ENCODE data around the gene DNAJB12.
"Not testable (repeated sequence)": the region's sequence is repeated elsewhere in the genome, so short reads cannot be mapped to it uniquely, and the experiment has no call there.

DNAJB12 gene

DNA sequence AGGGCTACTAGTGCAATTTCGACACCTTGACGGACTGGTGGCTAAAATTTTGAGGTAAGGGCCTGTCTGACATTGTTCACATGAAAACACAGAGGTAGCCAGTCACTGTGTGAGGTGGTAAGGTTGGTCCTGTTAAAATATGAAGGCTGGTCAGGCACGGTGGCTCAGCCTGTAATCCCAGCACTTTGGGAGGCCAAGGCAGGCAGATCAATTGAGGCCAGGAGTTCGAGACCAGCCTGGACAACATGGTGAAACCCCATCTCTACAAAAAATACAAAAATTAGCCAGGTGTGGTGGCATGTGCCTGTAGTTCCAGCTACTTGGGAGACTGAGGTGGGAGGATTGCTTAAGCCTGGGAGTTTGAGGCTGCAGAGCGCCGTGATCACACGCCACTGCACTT lies 47.0 kb downstream of the DNAJB12 start:
- H3K9me3 ChIP-seq (ENCODE audit: control insufficient read depth, low read length); H3K4me3 ChIP-seq (ENCODE audit: insufficient read depth, low read depth, low read length); H3K4me1 ChIP-seq (ENCODE audit: control insufficient read depth, insufficient read depth, low read length); H3K27me3 ChIP-seq (ENCODE audit: control insufficient read depth, insufficient read depth, low read length, poor library complexity, severe bottlenecking); H3K27ac ChIP-seq (ENCODE audit: insufficient read depth, low read depth, low read length, poor library complexity, severe bottlenecking); H3K36me3 ChIP-seq (ENCODE audit: control insufficient read depth, insufficient read depth, low read length): not testable (repeated sequence)
- 93 to 94% methylated on average over 7 of the region's 7 CpGs for WGBS, 2 experiments

DNA sequence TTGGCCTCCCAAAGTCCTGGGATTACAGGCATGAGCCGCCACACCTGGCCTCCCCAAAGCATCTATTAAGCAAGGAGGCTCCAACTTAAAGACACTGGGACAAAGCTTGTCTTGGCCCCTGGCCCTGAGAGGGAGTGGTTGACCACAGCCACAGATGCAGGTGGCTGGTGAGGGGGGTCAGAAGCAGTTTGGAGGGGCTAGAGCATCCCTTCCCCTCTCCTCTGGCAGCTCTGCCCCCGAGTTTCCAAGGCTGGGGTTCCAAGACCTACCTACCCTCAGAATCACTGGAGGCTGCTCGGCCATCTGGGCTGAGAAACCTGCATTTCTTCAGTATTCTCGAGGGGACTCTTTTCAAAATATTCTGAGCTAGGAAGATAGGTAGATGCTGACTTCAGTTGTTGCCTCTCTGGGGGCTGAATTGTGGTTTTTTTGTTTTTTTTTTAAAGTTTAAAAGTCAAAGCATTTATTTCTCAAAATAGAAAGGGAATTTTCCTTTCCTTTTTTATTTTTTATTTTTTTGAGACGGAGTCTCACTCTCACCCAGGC lies 48.4 kb downstream of the DNAJB12 start:
- Histone ChIP-seq H3K27ac (ENCODE audit: insufficient read depth, low read depth, low read length, poor library complexity, severe bottlenecking) (no peak overlapping the region), H3K27me3 (ENCODE audit: control insufficient read depth, insufficient read depth, low read length, poor library complexity, severe bottlenecking) (no peaks in the 10 kb centered on the region), H3K4me1 (ENCODE audit: control insufficient read depth, insufficient read depth, low read length) (no peaks in the 10 kb centered on the region), H3K9me3 (ENCODE audit: control insufficient read depth, low read length) (no peaks in the 10 kb centered on the region), H3K4me3 (ENCODE audit: insufficient read depth, low read depth, low read length) (no peak overlapping the region), H3K36me3 (ENCODE audit: control insufficient read depth, insufficient read depth, low read length) (no peaks in the 10 kb centered on the region)
- WGBS, 2 experiments: 90 to 92% methylated on average over 5 of the region's 5 CpGs

- no peak overlapping the region for H3K4me3 ChIP-seq (ENCODE audit: insufficient read depth, low read depth, low read length)
- H3K27me3 ChIP-seq (ENCODE audit: control insufficient read depth, insufficient read depth, low read length, poor library complexity, severe bottlenecking): no peaks in the 10 kb centered on the region
- H3K36me3 ChIP-seq (ENCODE audit: control insufficient read depth, insufficient read depth, low read length): no peaks in the 10 kb centered on the region
- H3K9me3 ChIP-seq (ENCODE audit: control insufficient read depth, low read length): no peaks in the 10 kb centered on the region
- no peak overlapping the region for H3K27ac ChIP-seq (ENCODE audit: insufficient read depth, low read depth, low read length, poor library complexity, severe bottlenecking)
- peaks cover 3% of the 10 kb centered on the region for H3K4me1 ChIP-seq (ENCODE audit: control insufficient read depth, insufficient read depth, low read length)
- 92 to 93% methylated on average over 8 of the region's 8 CpGs for WGBS, 2 experiments
Measured at GRCh38 chr10:72303424-72304128, 51.1 kb downstream of the DNAJB12 start.

- peaks cover 15% of the 10 kb centered on the region for H3K4me1 ChIP-seq (ENCODE audit: control insufficient read depth, insufficient read depth, low read length)
- peak overlapping the region; percentile 67 for H3K27ac ChIP-seq (ENCODE audit: insufficient read depth, low read depth, low read length, poor library complexity, severe bottlenecking)
- H3K4me3 ChIP-seq (ENCODE audit: insufficient read depth, low read depth, low read length): no peak overlapping the region
- H3K9me3 ChIP-seq (ENCODE audit: control insufficient read depth, low read length): no peaks in the 10 kb centered on the region
- no peaks in the 10 kb centered on the region for H3K36me3 ChIP-seq (ENCODE audit: control insufficient read depth, insufficient read depth, low read length)
- no peaks in the 10 kb centered on the region for H3K27me3 ChIP-seq (ENCODE audit: control insufficient read depth, insufficient read depth, low read length, poor library complexity, severe bottlenecking)
- WGBS, 2 experiments: 92 to 94% methylated on average over 16 of the region's 16 CpGs
Measured at GRCh38 chr10:72298592-72299519, 55.9 kb downstream of the DNAJB12 start.

GRCh38 chr10:72297805-72298591 lies 56.7 kb downstream of the DNAJB12 start:
- no peaks in the 10 kb centered on the region for H3K9me3 ChIP-seq (ENCODE audit: control insufficient read depth, low read length)

DNA sequence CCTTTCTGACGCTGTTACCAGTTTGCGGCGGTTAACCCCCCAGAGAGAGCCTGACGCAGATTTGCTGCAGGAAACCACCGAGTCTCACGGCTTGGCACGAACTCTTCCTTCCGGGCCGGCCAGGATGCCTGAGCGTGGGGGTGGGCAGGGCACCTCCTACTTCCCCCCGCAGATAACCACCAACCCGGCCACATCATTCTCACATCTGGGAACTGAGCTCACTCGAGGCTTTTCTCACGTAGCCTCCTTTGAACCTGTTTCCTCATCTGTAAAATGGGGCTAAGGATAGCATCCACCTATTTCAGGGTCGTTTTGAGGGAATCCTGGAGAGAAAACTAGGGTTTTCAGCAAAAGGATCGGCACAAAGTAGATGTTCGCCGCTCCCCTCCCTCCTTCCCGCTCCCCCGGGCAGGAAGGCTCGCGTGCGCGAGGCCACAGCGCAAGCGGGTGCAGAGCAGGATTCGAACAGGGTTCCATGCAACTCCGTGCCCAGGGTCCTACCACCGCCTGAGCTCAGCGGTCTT lies 57.4 kb downstream of the DNAJB12 start:
- no peaks in the 10 kb centered on the region for H3K36me3 ChIP-seq (ENCODE audit: control insufficient read depth, insufficient read depth, low read length)
- no peaks in the 10 kb centered on the region for H3K27me3 ChIP-seq (ENCODE audit: control insufficient read depth, insufficient read depth, low read length, poor library complexity, severe bottlenecking)
- no peaks in the 10 kb centered on the region for H3K9me3 ChIP-seq (ENCODE audit: control insufficient read depth, low read length)
- peak overlapping the region; percentile 66 for H3K4me3 ChIP-seq (ENCODE audit: insufficient read depth, low read depth, low read length)
- 21 to 24% methylated on average over 30 of the region's 30 CpGs for WGBS, 2 experiments
- peak overlapping the region; percentile 93 for H3K27ac ChIP-seq (ENCODE audit: insufficient read depth, low read depth, low read length, poor library complexity, severe bottlenecking)
- H3K4me1 ChIP-seq (ENCODE audit: control insufficient read depth, insufficient read depth, low read length): peaks cover 15% of the 10 kb centered on the region

More at GRCh38 chr10:72297805-72298591, 56.7 kb downstream of the DNAJB12 start:
- 7 to 8% methylated on average over 55 of the region's 55 CpGs for WGBS, 2 experiments
- Histone ChIP-seq H3K36me3 (ENCODE audit: control insufficient read depth, insufficient read depth, low read length) (no peaks in the 10 kb centered on the region), H3K27me3 (ENCODE audit: control insufficient read depth, insufficient read depth, low read length, poor library complexity, severe bottlenecking) (no peaks in the 10 kb centered on the region), H3K4me3 (ENCODE audit: insufficient read depth, low read depth, low read length) (peak overlapping the region; percentile 66), H3K27ac (ENCODE audit: insufficient read depth, low read depth, low read length, poor library complexity, severe bottlenecking) (peak overlapping the region; percentile 93), H3K4me1 (ENCODE audit: control insufficient read depth, insufficient read depth, low read length) (peaks cover 15% of the 10 kb centered on the region)

DNA sequence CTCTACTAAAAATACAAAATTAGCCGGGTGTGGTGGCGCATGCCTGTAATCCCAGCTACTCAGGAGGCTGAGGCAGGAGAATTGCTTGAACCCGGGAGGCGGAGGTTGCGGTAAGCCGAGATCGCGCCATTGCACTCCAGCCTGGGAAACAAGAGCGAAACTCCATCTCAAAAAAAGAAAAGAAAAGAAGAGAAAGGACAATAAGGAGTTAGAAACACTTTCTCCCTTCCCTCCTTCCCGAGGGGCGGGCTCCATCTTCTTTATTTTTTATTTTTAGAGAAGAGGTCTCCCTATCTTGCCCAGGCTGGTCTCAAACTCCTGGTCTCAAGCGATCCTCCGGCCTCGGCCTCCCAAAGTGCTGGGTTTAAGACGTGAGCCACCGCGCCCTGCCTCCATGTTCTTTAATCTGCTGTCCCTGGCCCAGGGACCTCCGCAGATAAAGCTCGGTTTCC lies 57.9 kb downstream of the DNAJB12 start:
- not testable (repeated sequence) for H3K36me3 ChIP-seq (ENCODE audit: control insufficient read depth, insufficient read depth, low read length); H3K27ac ChIP-seq (ENCODE audit: insufficient read depth, low read depth, low read length, poor library complexity, severe bottlenecking); H3K27me3 ChIP-seq (ENCODE audit: control insufficient read depth, insufficient read depth, low read length, poor library complexity, severe bottlenecking); H3K9me3 ChIP-seq (ENCODE audit: control insufficient read depth, low read length)
- peaks cover 15% of the 10 kb centered on the region for H3K4me1 ChIP-seq (ENCODE audit: control insufficient read depth, insufficient read depth, low read length)
- 86 to 89% methylated on average over 17 to 18 of the region's 19 CpGs for WGBS, 2 experiments
- peak overlapping the region; percentile 66 for H3K4me3 ChIP-seq (ENCODE audit: insufficient read depth, low read depth, low read length)

- peaks cover 15% of the 10 kb centered on the region for H3K4me1 ChIP-seq (ENCODE audit: control insufficient read depth, insufficient read depth, low read length)
- WGBS, 2 experiments: 71 to 81% methylated on average over 8 of the region's 8 CpGs
- no peak overlapping the region for H3K27ac ChIP-seq (ENCODE audit: insufficient read depth, low read depth, low read length, poor library complexity, severe bottlenecking)
Measured at GRCh38 chr10:72295330-72295910, 59.3 kb downstream of the DNAJB12 start.

GRCh38 chr10:72292223-72292691 lies 62.5 kb downstream of the DNAJB12 start:
- no peaks in the 10 kb centered on the region for H3K27me3 ChIP-seq (ENCODE audit: control insufficient read depth, insufficient read depth, low read length, poor library complexity, severe bottlenecking)
- H3K36me3 ChIP-seq (ENCODE audit: control insufficient read depth, insufficient read depth, low read length): no peaks in the 10 kb centered on the region
- 90 to 91% methylated on average over 6 of the region's 6 CpGs for WGBS, 2 experiments
- H3K27ac ChIP-seq (ENCODE audit: insufficient read depth, low read depth, low read length, poor library complexity, severe bottlenecking): no peak overlapping the region
- no peak overlapping the region for H3K4me3 ChIP-seq (ENCODE audit: insufficient read depth, low read depth, low read length)
- H3K4me1 ChIP-seq (ENCODE audit: control insufficient read depth, insufficient read depth, low read length): peaks cover 5% of the 10 kb centered on the region
- H3K9me3 ChIP-seq (ENCODE audit: control insufficient read depth, low read length): no peaks in the 10 kb centered on the region

More at GRCh38 chr10:72295330-72295910, 59.3 kb downstream of the DNAJB12 start:
- Histone ChIP-seq H3K4me3 (ENCODE audit: insufficient read depth, low read depth, low read length) (no peak overlapping the region), H3K9me3 (ENCODE audit: control insufficient read depth, low read length) (no peaks in the 10 kb centered on the region), H3K36me3 (ENCODE audit: control insufficient read depth, insufficient read depth, low read length) (no peaks in the 10 kb centered on the region), H3K27me3 (ENCODE audit: control insufficient read depth, insufficient read depth, low read length, poor library complexity, severe bottlenecking) (no peaks in the 10 kb centered on the region)
